ENCODE data around the gene CNOT6. TPM values are rescaled to one million over a fixed set of nuclear protein-coding genes. Genes with fewer than 3 reads are reported as not detected.

CNOT6 gene
- total RNA-seq, 1 experiment from 2014 or later: 59.1 TPM

DNA sequence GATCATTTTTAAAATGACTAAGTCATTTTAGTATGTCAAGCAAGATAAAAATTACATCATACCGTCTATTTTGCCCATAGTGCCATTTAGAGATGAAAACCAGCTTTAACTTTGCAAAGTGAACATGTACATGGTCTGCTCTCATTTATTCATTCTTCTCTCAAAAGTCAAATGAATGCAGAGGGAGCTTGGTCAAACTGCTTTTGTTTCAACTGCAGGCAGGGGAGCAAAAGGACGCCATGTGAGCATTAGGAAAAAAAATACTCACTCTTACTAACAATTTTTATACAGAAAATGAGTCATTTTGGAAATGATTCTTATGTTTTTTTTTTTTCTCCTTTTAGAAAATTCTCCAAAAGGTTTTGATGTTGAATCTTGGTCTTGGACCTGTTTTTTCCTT is 81.4 kb downstream of the CNOT6 start (continued):
- TF ChIP-seq, protein P1, sequence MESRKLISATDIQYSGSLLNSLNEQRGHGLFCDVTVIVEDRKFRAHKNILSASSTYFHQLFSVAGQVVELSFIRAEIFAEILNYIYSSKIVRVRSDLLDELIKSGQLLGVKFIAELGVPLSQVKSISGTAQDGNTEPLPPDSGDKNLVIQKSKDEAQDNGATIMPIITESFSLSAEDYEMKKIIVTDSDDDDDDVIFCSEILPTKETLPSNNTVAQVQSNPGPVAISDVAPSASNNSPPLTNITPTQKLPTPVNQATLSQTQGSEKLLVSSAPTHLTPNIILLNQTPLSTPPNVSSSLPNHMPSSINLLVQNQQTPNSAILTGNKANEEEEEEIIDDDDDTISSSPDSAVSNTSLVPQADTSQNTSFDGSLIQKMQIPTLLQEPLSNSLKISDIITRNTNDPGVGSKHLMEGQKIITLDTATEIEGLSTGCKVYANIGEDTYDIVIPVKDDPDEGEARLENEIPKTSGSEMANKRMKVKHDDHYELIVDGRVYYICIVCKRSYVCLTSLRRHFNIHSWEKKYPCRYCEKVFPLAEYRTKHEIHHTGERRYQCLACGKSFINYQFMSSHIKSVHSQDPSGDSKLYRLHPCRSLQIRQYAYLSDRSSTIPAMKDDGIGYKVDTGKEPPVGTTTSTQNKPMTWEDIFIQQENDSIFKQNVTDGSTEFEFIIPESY (IDR thresholded peaks at IDR 0.05; ENCODE audit: extremely low read depth, insufficient replicate concordance, low read length): no peak

- POLR2A ChIA-PET: no interaction called here
Observed at GRCh38 chr5:180580681-180581080, 86.5 kb downstream of the CNOT6 start.

More at GRCh38 chr5:180580681-180581080, 86.5 kb downstream of the CNOT6 start:
- intact Hi-C loops (cut with micrococcal nuclease): no loop called here
- H4K20me1 ChIP-seq (ENCODE audit: insufficient read depth): 0 out of 2 replicates have a peak, but pooled peaks cover 5% of the 10 kb centered on the region
- no peaks in the 10 kb centered on the region for H3K9me2 ChIP-seq (ENCODE audit: insufficient read depth)
- H3K79me2 ChIP-seq (ENCODE audit: insufficient read depth, low read length): no peaks in the 10 kb centered on the region
- no peaks in the 10 kb centered on the region for H3K9me3 ChIP-seq (ENCODE audit: control insufficient read depth in 1 of 2, insufficient read depth in 1 of 2, low read depth in 1 of 2, low read length in 2 of 2)
- TF ChIP-seq CEBPB (IDR thresholded peaks at IDR 0.05; ENCODE audit: low read depth): no peak
- TF ChIP-seq FOSL1 (IDR thresholded peaks at IDR 0.05; ENCODE audit: low read depth): no peak
- TF ChIP-seq CTCF (IDR thresholded peaks at IDR 0.05 in 2 of 3, conservative IDR thresholded peaks at IDR 0.05 in 1 of 3; ENCODE audit: borderline replicate concordance in 1 of 3, insufficient read depth in 1 of 3, low read depth in 2 of 3, low read length in 2 of 3): no peak
- TF ChIP-seq JUND (IDR thresholded peaks at IDR 0.05): no peak
- no peak for TF ChIP-seq POLR2A (IDR thresholded peaks at IDR 0.05; ENCODE audit: borderline replicate concordance, extremely low read depth, insufficient read depth, insufficient read length)
- TF ChIP-seq TCF7L2 (IDR thresholded peaks at IDR 0.05; ENCODE audit: borderline replicate concordance, extremely low read depth, insufficient read depth, insufficient read length): no peak
- TF ChIP-seq REST (IDR thresholded peaks at IDR 0.05; ENCODE audit: low read depth): no peak
- no peak for TF ChIP-seq ATF3 (IDR thresholded peaks at IDR 0.05)
- TF ChIP-seq POLR2AphosphoS5 (IDR thresholded peaks at IDR 0.05; ENCODE audit: low read depth, low read length): no peak
- TF ChIP-seq, protein P2, sequence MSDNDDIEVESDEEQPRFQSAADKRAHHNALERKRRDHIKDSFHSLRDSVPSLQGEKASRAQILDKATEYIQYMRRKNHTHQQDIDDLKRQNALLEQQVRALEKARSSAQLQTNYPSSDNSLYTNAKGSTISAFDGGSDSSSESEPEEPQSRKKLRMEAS (IDR thresholded peaks at IDR 0.05): no peak
- TF ChIP-seq SIN3A (IDR thresholded peaks at IDR 0.05; ENCODE audit: low read depth): no peak
- no peak for TF ChIP-seq ELF1 (IDR thresholded peaks at IDR 0.05; ENCODE audit: borderline replicate concordance, low read depth)
- no peak for TF ChIP-seq SP1 (IDR thresholded peaks at IDR 0.05; ENCODE audit: low read depth)
- TF ChIP-seq RAD21 (IDR thresholded peaks at IDR 0.05; ENCODE audit: low read depth): no peak
- no peak for TF ChIP-seq ZNF274 (IDR thresholded peaks at IDR 0.05; ENCODE audit: low read depth, low read length)
- TF ChIP-seq YY1 (IDR thresholded peaks at IDR 0.05; ENCODE audit: extremely low read depth, insufficient replicate concordance, low read depth, low read length): no peak
- no peak for TF ChIP-seq CBX3 (IDR thresholded peaks at IDR 0.05; ENCODE audit: low read depth)
- no peak for TF ChIP-seq ZFX (IDR thresholded peaks at IDR 0.05)
- DNase-seq (ENCODE audit: low read depth, low spot score) (no peak), ATAC-seq (no peak)
- H3K36me3 ChIP-seq (ENCODE audit: control insufficient read depth in 1 of 2, insufficient read depth in 2 of 2, low read length in 2 of 2): peaks cover 4 to 8% of the 10 kb centered on the region in 2 experiments; a peak in 3 of 4 replicates
- no peak overlapping the region for H3K4me2 ChIP-seq (ENCODE audit: low read length)
- CTCF ChIA-PET: no interaction called here
- H3K4me3 ChIP-seq (replicated peaks in 1 of 2; ENCODE audit: low read depth in 1 of 2, low read length in 2 of 2): no peak overlapping the region
- RAD21 ChIA-PET (ENCODE audit: low non-redundant PET in 1 of 2, low total read pairs in 2 of 2, uncharacterized antibody in 2 of 2, unreplicated experiment in 2 of 2): no interaction called here
- H2AFZ ChIP-seq (ENCODE audit: low read depth, low read length, poor library complexity, severe bottlenecking): no peak overlapping the region
- H3K27me3 ChIP-seq (ENCODE audit: insufficient read depth, low read length): no peaks in the 10 kb centered on the region
- BruUV-seq (replicated peaks): no TSS peak
- H3K4me1 ChIP-seq (ENCODE audit: control insufficient read depth in 1 of 2, insufficient read depth in 2 of 2, low read length in 2 of 2): no peaks in the 10 kb centered on the region
- no peak overlapping the region for H3K9ac ChIP-seq (ENCODE audit: low read length)
- no peak overlapping the region for H3K27ac ChIP-seq (ENCODE audit: low read depth, low read length)

Measured in HCT116 (cell line).